H1 (cell line): Measurements from ENCODE around the gene MRPL34. TPM values are rescaled to one million over a fixed set of nuclear protein-coding genes. Genes with fewer than 3 reads are reported as not detected.

Source experiments
- CTCF ChIA-PET: fragments of 300-600 bp; sonication (Branson Sonifier 250); formaldehyde crosslinking; loops from one replicate; lab custom pipeline; 2021; ENCODE audit not compliant: partially characterized antibody; lab: Charles Lee
- POLR2A ChIA-PET: fragments of 300-600 bp; sonication (Branson Sonifier 250); formaldehyde crosslinking; loops from one replicate; lab custom pipeline; 2021; ENCODE audit warnings: inconsistent platforms; ENCODE audit not compliant: partially characterized antibody; lab: Charles Lee
- DNase-seq, 2 experiments: peaks; one replicate each; pipeline versions ENCODE4 v3.0.0 to v3.0.0-alpha.2; 2010 to 2022; ENCODE audit warnings: low spot score in 2 of 2, low read depth in 1 of 2, mixed read lengths in 1 of 2
- FAIRE-seq: peaks from 2 replicates; lab custom pipeline; 2011; peaks lifted over from hg19 to GRCh38; lab: Jason Lieb, UNC
- H2AFZ ChIP-seq: 2 replicates; pipeline ENCODE4 v1.8.1; 2012; ENCODE audit warnings: low read length, inconsistent platforms
- H2AK5ac ChIP-seq: 2 replicates; pipeline ENCODE4 v1.6.1; 2013; ENCODE audit warnings: low read depth, low read length
- H2BK120ac ChIP-seq: replicated peaks from 2 replicates; pipeline ENCODE3; 2013; ENCODE audit warnings: low read depth, low read length, inconsistent platforms
- H2BK12ac ChIP-seq: 2 replicates; pipeline ENCODE4 v1.6.1; 2013; ENCODE audit warnings: low read depth, low read length
- H2BK15ac ChIP-seq: 2 replicates; pipeline ENCODE4 v1.6.1; 2013; ENCODE audit warnings: low read length
- H2BK20ac ChIP-seq: 2 replicates; pipeline ENCODE4 v1.6.1; 2013; ENCODE audit warnings: low read length
- H2BK5ac ChIP-seq: 2 replicates; pipeline ENCODE4 v1.6.1; 2013; ENCODE audit warnings: low read depth, low read length
- H3K14ac ChIP-seq: 2 replicates; pipeline ENCODE4 v1.6.1; 2013; ENCODE audit warnings: inconsistent platforms; ENCODE audit not compliant: insufficient read length
- H3K18ac ChIP-seq: 2 replicates; pipeline ENCODE4 v1.6.1; 2013; ENCODE audit warnings: low read length; ENCODE audit errors: extremely low read depth
- H3K23ac ChIP-seq: 2 replicates; pipeline ENCODE4 v1.6.1; 2013; ENCODE audit warnings: inconsistent platforms; ENCODE audit not compliant: insufficient read length
- H3K23me2 ChIP-seq: 2 replicates; pipeline ENCODE4 v1.6.1; 2013; ENCODE audit warnings: low read depth, low read length
- H3K27ac ChIP-seq: 2 replicates; pipeline ENCODE4 v1.6.1; 2011; ENCODE audit warnings: low read depth, low read length, inconsistent platforms
- H3K27me3 ChIP-seq, 4 experiments: replicated peaks in 1 of 4; 1 replicate in 1 of 4; 2 replicates in 3 of 4; pipeline versions ENCODE4 v1.6.1 to v1.8.1; 2011 to 2013; ENCODE audit warnings: low read length in 3 of 4, mild to moderate bottlenecking in 3 of 4, inconsistent platforms in 2 of 4, mixed read lengths in 2 of 4, moderate library complexity in 1 of 4; ENCODE audit not compliant: control insufficient read depth in 3 of 4, insufficient read depth in 3 of 4; ENCODE audit errors: extremely low read depth in 1 of 4
- H3K36me3 ChIP-seq, 4 experiments: 2 replicates each; pipeline versions ENCODE4 v1.6.1 to v1.8.1; 2011 to 2013; ENCODE audit warnings: mild to moderate bottlenecking in 4 of 4, low read length in 3 of 4, moderate library complexity in 2 of 4, control low read depth in 1 of 4, inconsistent platforms in 1 of 4; ENCODE audit not compliant: insufficient read depth in 4 of 4, control insufficient read depth in 2 of 4
- H3K4ac ChIP-seq: replicated peaks from 2 replicates; pipeline ENCODE3; 2013; ENCODE audit warnings: low read length, low read depth, mixed read lengths, inconsistent platforms; ENCODE audit not compliant: insufficient read length
- H3K4me1 ChIP-seq, 4 experiments: replicated peaks in 1 of 4; 1 replicate in 1 of 4; 2 replicates in 3 of 4; pipeline versions ENCODE4 v1.6.1 to v1.8.1; 2011 to 2013; ENCODE audit warnings: low read length in 3 of 4, inconsistent platforms in 2 of 4, mixed read lengths in 1 of 4; ENCODE audit not compliant: insufficient read depth in 4 of 4, control insufficient read depth in 3 of 4
- H3K4me2 ChIP-seq, 2 experiments: 2 replicates each; pipeline versions ENCODE4 v1.6.1 to v1.8.1; 2011 to 2013; ENCODE audit warnings: low read depth in 2 of 2, low read length in 2 of 2, control low read depth in 1 of 2, inconsistent platforms in 1 of 2, mild to moderate bottlenecking in 1 of 2; ENCODE audit not compliant: insufficient read depth in 1 of 2
- H3K4me3 ChIP-seq, 4 experiments: fragments of 200-600, 300-600 bp in 1 of 4; sonication (generic), shearing (Covaris generic), sonication (Bioruptor Twin) in 1 of 4; 2 replicates each; pipeline versions ENCODE4 v1.5.1 to v1.8.1; 2011 to 2016; ENCODE audit warnings: low read length in 4 of 4, low read depth in 3 of 4, control low read depth in 2 of 4, inconsistent platforms in 2 of 4, mild to moderate bottlenecking in 2 of 4, mixed read lengths in 1 of 4, moderate library complexity in 1 of 4; ENCODE audit not compliant: insufficient read depth in 2 of 4; ENCODE audit errors: extremely low read depth in 1 of 4
- H3K56ac ChIP-seq: replicated peaks from 2 replicates; pipeline ENCODE3; 2013; ENCODE audit warnings: low read depth, mild to moderate bottlenecking, mixed read lengths, low read length, inconsistent platforms; ENCODE audit not compliant: insufficient read length
- H3K79me1 ChIP-seq: 2 replicates; pipeline ENCODE4 v1.6.1; 2013; ENCODE audit warnings: low read depth, low read length, control low read depth
- H3K79me2 ChIP-seq, 2 experiments: 2 replicates each; pipeline versions ENCODE4 v1.6.1 to v1.8.1; 2012 to 2013; ENCODE audit warnings: low read length in 2 of 2, mild to moderate bottlenecking in 2 of 2, inconsistent platforms in 1 of 2; ENCODE audit not compliant: insufficient read depth in 2 of 2, control insufficient read depth in 1 of 2
- H3K9ac ChIP-seq, 4 experiments: replicated peaks in 1 of 4; 1 replicate in 1 of 4; 2 replicates in 3 of 4; pipeline versions ENCODE4 v1.6.1 to v1.8.1; 2011 to 2013; ENCODE audit warnings: low read depth in 3 of 4, low read length in 3 of 4, control low read depth in 2 of 4, mild to moderate bottlenecking in 2 of 4, moderate library complexity in 2 of 4, inconsistent platforms in 1 of 4; ENCODE audit errors: extremely low read depth in 1 of 4
- H3K9me3 ChIP-seq, 2 experiments: 2 replicates each; pipeline versions ENCODE4 v1.6.1 to v1.8.1; 2012 to 2013; ENCODE audit warnings: mild to moderate bottlenecking in 2 of 2, moderate library complexity in 2 of 2, control low read depth in 1 of 2, inconsistent platforms in 1 of 2, low read depth in 1 of 2, low read length in 1 of 2, mixed read lengths in 1 of 2; ENCODE audit not compliant: insufficient read depth in 2 of 2
- H4K20me1 ChIP-seq, 2 experiments: replicated peaks in 1 of 2; 2 replicates each; pipeline versions ENCODE3 to v1.8.1; 2011 to 2013; ENCODE audit warnings: inconsistent platforms in 2 of 2, low read length in 2 of 2, mild to moderate bottlenecking in 1 of 2; ENCODE audit not compliant: insufficient read depth in 2 of 2, control insufficient read depth in 1 of 2
- H4K5ac ChIP-seq: 2 replicates; pipeline ENCODE4 v1.6.1; 2013; ENCODE audit warnings: low read length, low read depth, mixed read lengths, inconsistent platforms; ENCODE audit not compliant: insufficient read length
- H4K8ac ChIP-seq: 2 replicates; pipeline ENCODE4 v1.8.0; 2013; ENCODE audit warnings: mild to moderate bottlenecking, moderate library complexity, low read length, inconsistent platforms; ENCODE audit not compliant: insufficient read depth; ENCODE audit errors: extremely low read depth
- H4K91ac ChIP-seq: replicated peaks from 2 replicates; pipeline ENCODE3; 2013; ENCODE audit warnings: low read length, mixed read lengths, inconsistent platforms; ENCODE audit not compliant: insufficient read length
- ASH2L ChIP-seq: fragments of 200-600, 300-600 bp; sonication (generic); IDR thresholded peaks from one replicate; pipeline ENCODE4 v1.7.1; 2017; ENCODE audit warnings: low read length
- ATF2 ChIP-seq: IDR thresholded peaks from 2 replicates; pipeline ENCODE4 v1.6.1; 2012; ENCODE audit warnings: low read length, inconsistent platforms
- CBX5 ChIP-seq: fragments of 300-800, 300-1000 bp; sonication (generic); IDR thresholded peaks from 2 replicates; pipeline ENCODE4 v1.7.1; 2016; ENCODE audit warnings: antibody characterized with exemption, low read length, low read depth
- JUND ChIP-seq: IDR thresholded peaks from 2 replicates; pipeline ENCODE4 v1.6.1; 2011; ENCODE audit warnings: mild to moderate bottlenecking, improper control_type of control experiment, low read length
- NRF1 ChIP-seq: IDR thresholded peaks from 2 replicates; pipeline ENCODE4 v1.6.1; 2011; ENCODE audit warnings: mild to moderate bottlenecking, low read depth, low read length, improper control_type of control experiment
- PHF8 ChIP-seq: fragments of 200-600 bp; sonication (generic); conservative IDR thresholded peaks from 2 replicates; pipeline ENCODE4 v1.7.1; 2012; ENCODE audit warnings: low read depth, mild to moderate bottlenecking, inconsistent platforms, low read length, moderate library complexity
- RAD21 ChIP-seq, 2 experiments: IDR thresholded peaks in 1 of 2; conservative IDR thresholded peaks in 1 of 2; 2 replicates each; pipeline ENCODE4 v1.6.1; 2011; ENCODE audit warnings: low read depth in 2 of 2, low read length in 2 of 2, improper control_type of control experiment in 1 of 2, inconsistent platforms in 1 of 2, mild to moderate bottlenecking in 1 of 2, moderate library complexity in 1 of 2
- SIN3A ChIP-seq, 2 experiments: IDR thresholded peaks in 1 of 2; conservative IDR thresholded peaks in 1 of 2; 2 replicates each; pipeline ENCODE4 v1.6.1; 2011 to 2012; ENCODE audit warnings: low read length in 2 of 2, improper control_type of control experiment in 1 of 2, low read depth in 1 of 2, mild to moderate bottlenecking in 1 of 2
- whole genome bisulfite sequencing, 2 experiments: shearing (Covaris generic) in 1 of 2; methylation state at CpG; one replicate each; pipeline versions ENCODE4 v1.1.6 to v1.1.7; 2013 to 2015; ENCODE audit warnings: low lambda C conversion rate in 2 of 2, mixed read lengths in 2 of 2, inconsistent platforms in 1 of 2, low coverage in 1 of 2, missing lambda C conversion rate in 1 of 2; ENCODE audit not compliant: insufficient replicate concordance in 2 of 2, insufficient coverage in 1 of 2, insufficient read length in 1 of 2; ENCODE audit errors: extremely low coverage in 1 of 2, missing lambda C conversion rate in 1 of 2; 5-methylcytosine and 5-hydroxymethylcytosine counted together
- polyA plus RNA-seq, 7 experiments: library from polyadenylated mRNA; depleted of rRNA in 3 of 7; stranded (reverse) in 5 of 7; unstranded in 2 of 7; fragments of >200 nt in 5 of 7; fragments of 200-250 nt in 2 of 7; gene quantifications; 1 replicate in 5 of 7; 2 replicates in 1 of 7; 4 replicates in 1 of 7; pipeline versions ENCODE4 v1.2.1 to v1.2.3, GENCODE V29; 2011 to 2013; ENCODE audit warnings: missing spikeins in 2 of 7, mixed read lengths in 2 of 7
- total RNA-seq: library from RNA; stranded (reverse); fragmentation: NEBNext Ultra II Directional; extraction: Animal tissue kit (Norgen Biotek cat#: 25700); gene quantifications from 2 replicates; pipeline ENCODE4 v1.2.1, GENCODE V29; 2021

Gene MRPL34
- total and polyA plus RNA-seq, 2 of the 8 experiments (the other 6 are each of a cell fraction or from before 2014, with no cell fraction given), result 91.9 to 99.6 TPM

GRCh38 chr19:17266975-17267788 is 38.5 kb upstream of the MRPL34 start, which contains the start of gene BABAM1:
Gene BABAM1, plus strand, starts transcription at chr19:17267443. Its CDS starts 1,364 bp downstream, at chr19:17268807.
- no peak within 1 kb of the TSS for H3K18ac ChIP-seq
- peak within 1 kb of the TSS; percentile 60; the same call in 1 of the 2 replicates for H3K27ac ChIP-seq
- H3K79me2 ChIP-seq, result peaks cover 3 to 12% of the 10 kb centered on the region in 2 experiments; a peak in 3 of 4 replicates
- peak within 1 kb of the TSS; percentile 97; the same call in 1 of the 2 replicates for H4K8ac ChIP-seq
- no peak within 1 kb of the TSS for H3K4ac ChIP-seq
- DNase-seq (peak; percentile 88 to 96), FAIRE-seq (peak; percentile 99)
- H3K9ac ChIP-seq, result peak within 1 kb of the TSS; percentile 70 to 92 (median 89)
- no peak within 1 kb of the TSS for H4K5ac ChIP-seq
- no peak within 1 kb of the TSS for H2BK15ac ChIP-seq
- H3K27me3 ChIP-seq, result no peaks in the 10 kb centered on the region
- H2BK120ac ChIP-seq, result no peak within 1 kb of the TSS
- no peak within 1 kb of the TSS for H2AK5ac ChIP-seq
- ChIA-PET CTCF (interaction anchor here (0.6 to 2.7 kb wide), 8 partner anchors 17 to 200 kb away, joined by 3 to 8 read pairs (median 6); partner anchors contain the start of gene NR2F6), POLR2A (interaction anchor here (0.6 to 12.8 kb wide), 18 partner anchors 12 to 441 kb away, joined by 3 to 113 read pairs (median 5); partner anchors contain the start of genes ANKLE1, DDA1 and USE1)
- H3K23me2 ChIP-seq, result no peaks in the 10 kb centered on the region
- no peaks in the 10 kb centered on the region for H4K20me1 ChIP-seq
- H2BK5ac ChIP-seq, result peak within 1 kb of the TSS; percentile 81
- no peak within 1 kb of the TSS for H4K91ac ChIP-seq
- peaks cover 0 to 8% (median 2%) of the 10 kb centered on the region in 4 experiments; a peak in 5 of 7 replicates for H3K4me1 ChIP-seq
- H2BK20ac ChIP-seq, result no peak within 1 kb of the TSS
- 2% methylated on average over 27 of the region's 27 CpGs; no CpG with 5 or more reads in 1 of the 2 experiments for WGBS, 2 experiments
- H2BK12ac ChIP-seq, result no peak within 1 kb of the TSS
- no peak within 1 kb of the TSS for H3K23ac ChIP-seq
- peak within 1 kb of the TSS; percentile 71 to 100 (median 95) for H3K4me3 ChIP-seq
- H2AFZ ChIP-seq, result 0 out of 2 replicates have a peak within 1 kb of the TSS, but pooled peaks have one; percentile 55
- no peaks in the 10 kb centered on the region; the same call in 1 of the 2 replicates for H3K79me1 ChIP-seq
- peak within 1 kb of the TSS; percentile 86 to 89 for H3K4me2 ChIP-seq
- no peaks in the 10 kb centered on the region for H3K9me3 ChIP-seq
- peak within 1 kb of the TSS; percentile 8 for H3K56ac ChIP-seq
- H3K36me3 ChIP-seq, result peaks cover 5 to 14% (median 8%) of the 10 kb centered on the region in 4 experiments; a peak in 5 of 8 replicates
- H3K14ac ChIP-seq, result no peak within 1 kb of the TSS
- TF ChIP-seq ASH2L (peak; percentile 42), NRF1 (no peak), SIN3A (conservative IDR thresholded peaks at IDR 0.05 in 1 of 2, IDR thresholded peaks at IDR 0.05 in 1 of 2; ENCODE audit: low read depth in 1 of 2, low read length in 2 of 2) (peak; percentile 52 to 73; a peak in 1 of 4 replicates), JUND (no peak; the same call in 1 of the 2 replicates), RAD21 (IDR thresholded peaks at IDR 0.05 in 1 of 2, conservative IDR thresholded peaks at IDR 0.05 in 1 of 2; ENCODE audit: low read depth in 2 of 2, low read length in 2 of 2) (no peak), CBX5 (no peak), ATF2 (no peak), PHF8 (peak; percentile 69)
